Activated T-cell treated with anti-CD3 and anti-CD28 coated beads, Interleukin-2, amount 50 U/mL, for 1 hour (primary cell): ENCODE measurements around the gene GNMT.
"Not testable (repeated sequence)": the region's sequence is repeated elsewhere in the genome, so short reads cannot be mapped to it uniquely, and the experiment has no call there.

Experiments used
- DNase-seq: peaks from one replicate; pipeline ENCODE4 v3.0.0-alpha.2; 2020

GNMT gene

GRCh38 chr6:42978839-42979522 lies 18.4 kb downstream of the GNMT start, which contains the start of gene PEX6:
TSS of gene PEX6 (minus strand) at chr6:42979181. CDS start at chr6:42979150, 31 bp downstream.
- DNase-seq, result peak; percentile 90

GRCh38 chr6:42979523-42980177 lies 19.1 kb downstream of the GNMT start:
- DNase-seq, result no peak

GRCh38 chr6:42981836-42982235 lies 21.3 kb downstream of the GNMT start:
- DNase-seq, result no peak

- DNase-seq, result peak; percentile 95
Observed at GRCh38 chr6:42984001-42984923, 23.7 kb downstream of the GNMT start, which contains the start of gene PPP2R5D. TSS of gene PPP2R5D (plus strand) at chr6:42984570. CDS start at chr6:42984678, 108 bp downstream.

GRCh38 chr6:42984924-42985475 lies 24.4 kb downstream of the GNMT start:
- peak; percentile 28 for DNase-seq

GRCh38 chr6:42987533-42988451 lies 27.2 kb downstream of the GNMT start:
- DNase-seq, result no peak

- DNase-seq, result no peak
Observed at GRCh38 chr6:42988486-42989020, 28.0 kb downstream of the GNMT start.

GRCh38 chr6:42989923-42990322 lies 29.4 kb downstream of the GNMT start:
- no peak for DNase-seq

- DNase-seq, result no peak
Observed at GRCh38 chr6:42993445-42993844, 32.9 kb downstream of the GNMT start.

GRCh38 chr6:42996513-42996912 lies 36.0 kb downstream of the GNMT start:
- no peak for DNase-seq

- not testable (repeated sequence) for DNase-seq
Observed at GRCh38 chr6:42998205-42998604, 37.7 kb downstream of the GNMT start.

GRCh38 chr6:43001843-43002242 lies 41.3 kb downstream of the GNMT start:
- DNase-seq, result no peak

- DNase-seq, result no peak
Observed at GRCh38 chr6:43005844-43006243, 45.3 kb downstream of the GNMT start.

GRCh38 chr6:43006251-43006650 lies 45.7 kb downstream of the GNMT start:
- no peak for DNase-seq

- DNase-seq, result no peak
Observed at GRCh38 chr6:43007126-43007525, 46.6 kb downstream of the GNMT start.

- peak; percentile 48 for DNase-seq
Observed at GRCh38 chr6:43009124-43009523, 48.6 kb downstream of the GNMT start.

GRCh38 chr6:43011207-43011606 lies 50.7 kb downstream of the GNMT start:
- DNase-seq, result no peak

- DNase-seq, result no peak
Observed at GRCh38 chr6:43012364-43012763, 51.8 kb downstream of the GNMT start.

- DNase-seq, result no peak
Observed at GRCh38 chr6:43013097-43013842, 52.7 kb downstream of the GNMT start.
